Activated naive CD4-positive, alpha-beta T cell treated with anti-CD3 and anti-CD28 coated beads for 36 hours (primary cell): Measurements from ENCODE around the gene CDK6. TPM values are rescaled to one million over a fixed set of nuclear protein-coding genes. Genes with fewer than 3 reads are reported as not detected.

Experiments
- CTCF ChIA-PET: fragments of 350-600 bp; sonication (Branson Sonifier 250); formaldehyde crosslinking; loops from one replicate; lab custom pipeline; 2021; ENCODE audit warnings: antibody characterized with exemption; lab: Charles Lee
- DNase-seq: peaks from one replicate; pipeline ENCODE4 v3.0.0-alpha.2; 2020
- H3K27ac Mint-ChIP-seq: one replicate; pipeline ENCODE4 v1.8.0; 2021; ENCODE audit warnings: mild to moderate bottlenecking, mixed read lengths
- H3K27me3 Mint-ChIP-seq: one replicate; pipeline ENCODE4 v1.8.0; 2021; ENCODE audit warnings: low read depth, mixed read lengths
- H3K36me3 Mint-ChIP-seq: one replicate; pipeline ENCODE4 v1.8.0; 2021; ENCODE audit warnings: low read depth, mixed read lengths
- H3K4me1 Mint-ChIP-seq: one replicate; pipeline ENCODE4 v1.8.0; 2021; ENCODE audit warnings: low read depth, mixed read lengths
- H3K4me3 Mint-ChIP-seq: one replicate; pipeline ENCODE4 v1.8.0; 2021; ENCODE audit warnings: mild to moderate bottlenecking, moderate library complexity, mixed read lengths
- H3K9me3 Mint-ChIP-seq: one replicate; pipeline ENCODE4 v1.8.0; 2021; ENCODE audit warnings: mixed read lengths
- intact Hi-C: fragments of 100-400 bp; cut with micrococcal nuclease; formaldehyde crosslinking; loops from one replicate; pipeline ENCODE4 v1.15.1; 2023
- total RNA-seq, 2 experiments: library from RNA; stranded (reverse); gene quantifications; one replicate each; pipeline ENCODE4 v1.2.3, GENCODE V29; 2021

CDK6 gene
- total RNA-seq, 2 experiments from 2014 or later: 99.4 to 101 TPM

GRCh38 chr7:92680442-92680841 lies 155.9 kb downstream of the CDK6 start:
- H3K27me3 Mint-ChIP-seq: no peaks in the 10 kb centered on the region
- intact Hi-C loops: no loop called here
- peaks cover 31% of the 10 kb centered on the region for H3K36me3 Mint-ChIP-seq
- peaks cover 58% of the 10 kb centered on the region for H3K4me1 Mint-ChIP-seq
- no peaks in the 10 kb centered on the region for H3K9me3 Mint-ChIP-seq
- no peak overlapping the region for H3K27ac Mint-ChIP-seq
- H3K4me3 Mint-ChIP-seq: no peak overlapping the region
- CTCF ChIA-PET: interaction anchor here (1.2 kb wide), 1 partner anchor 23 kb away, joined by 3 read pairs; no protein-coding TSS in a partner anchor
- DNase-seq: peak; percentile 16

DNA sequence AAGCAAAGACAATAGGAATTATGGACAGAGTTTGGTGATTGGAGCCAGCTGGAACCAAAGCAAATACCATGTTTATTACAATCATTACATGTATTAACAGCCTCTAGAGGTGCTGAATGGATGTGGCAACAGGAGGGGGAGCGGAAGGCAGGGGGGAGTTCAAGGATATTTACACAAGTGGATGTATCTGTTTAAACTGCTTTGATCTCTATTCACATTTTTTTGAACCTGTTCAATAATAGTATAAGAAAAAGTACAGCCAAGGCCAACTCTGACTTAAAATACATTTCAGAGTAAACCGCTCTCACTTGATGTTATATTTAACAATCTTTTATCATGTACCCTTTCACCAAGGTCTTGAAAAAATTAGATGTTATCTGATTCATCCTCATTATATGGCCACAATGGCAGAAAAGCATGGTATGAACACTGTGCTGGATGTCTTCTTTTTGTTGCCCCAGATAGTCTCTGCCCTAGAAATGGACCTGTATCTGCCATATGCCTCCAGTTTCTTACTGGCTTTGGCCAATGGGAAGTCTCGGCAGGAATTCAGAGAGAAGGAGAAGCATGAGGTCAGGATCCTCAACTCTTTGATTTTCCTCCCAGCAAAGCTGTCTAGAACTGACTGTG lies 158.0 kb downstream of the CDK6 start:
- Mint-ChIP-seq H3K36me3 (peaks cover 34% of the 10 kb centered on the region), H3K27ac (peak overlapping the region; percentile 64), H3K4me1 (peaks cover 42% of the 10 kb centered on the region), H3K4me3 (no peak overlapping the region), H3K27me3 (no peaks in the 10 kb centered on the region), H3K9me3 (no peaks in the 10 kb centered on the region)
- intact Hi-C loops: no loop called here
- CTCF ChIA-PET: no interaction called here
- no peak for DNase-seq

DNA sequence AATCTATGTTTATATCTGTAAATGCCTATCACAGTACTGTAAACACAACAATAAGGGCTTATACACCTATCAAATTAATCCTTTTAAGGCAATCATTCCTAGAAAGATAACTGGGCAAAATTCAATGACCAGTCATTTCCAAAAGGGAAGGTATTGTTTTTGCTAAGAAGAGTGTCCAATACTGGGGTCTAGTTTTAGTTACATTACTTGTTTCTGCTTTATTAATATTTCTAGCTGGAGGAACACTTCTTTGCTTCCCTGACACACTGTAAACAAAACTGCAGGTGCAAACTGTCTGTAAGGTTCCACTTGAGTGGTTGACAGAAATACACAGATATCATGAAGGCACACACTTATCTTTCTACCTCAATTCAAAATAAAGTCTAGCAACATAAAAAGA lies 162.0 kb downstream of the CDK6 start:
- Mint-ChIP-seq H3K4me1 (peaks cover 48% of the 10 kb centered on the region), H3K27ac (no peak overlapping the region), H3K36me3 (peaks cover 53% of the 10 kb centered on the region), H3K9me3 (no peaks in the 10 kb centered on the region), H3K4me3 (no peak overlapping the region), H3K27me3 (no peaks in the 10 kb centered on the region)
- no peak for DNase-seq
- CTCF ChIA-PET: no interaction called here
- intact Hi-C loops: no loop called here

GRCh38 chr7:92671505-92672169 lies 164.7 kb downstream of the CDK6 start:
- CTCF ChIA-PET: no interaction called here
- no peaks in the 10 kb centered on the region for H3K9me3 Mint-ChIP-seq
- H3K36me3 Mint-ChIP-seq: peaks cover 48% of the 10 kb centered on the region
- DNase-seq: peak; percentile 39
- H3K27ac Mint-ChIP-seq: peak overlapping the region; percentile 69
- H3K4me3 Mint-ChIP-seq: no peak overlapping the region
- no peaks in the 10 kb centered on the region for H3K27me3 Mint-ChIP-seq
- intact Hi-C loops: loop anchor here (1.0 kb wide), 1 partner anchor 12 kb away; no protein-coding TSS in a partner anchor
- peaks cover 44% of the 10 kb centered on the region for H3K4me1 Mint-ChIP-seq

DNA sequence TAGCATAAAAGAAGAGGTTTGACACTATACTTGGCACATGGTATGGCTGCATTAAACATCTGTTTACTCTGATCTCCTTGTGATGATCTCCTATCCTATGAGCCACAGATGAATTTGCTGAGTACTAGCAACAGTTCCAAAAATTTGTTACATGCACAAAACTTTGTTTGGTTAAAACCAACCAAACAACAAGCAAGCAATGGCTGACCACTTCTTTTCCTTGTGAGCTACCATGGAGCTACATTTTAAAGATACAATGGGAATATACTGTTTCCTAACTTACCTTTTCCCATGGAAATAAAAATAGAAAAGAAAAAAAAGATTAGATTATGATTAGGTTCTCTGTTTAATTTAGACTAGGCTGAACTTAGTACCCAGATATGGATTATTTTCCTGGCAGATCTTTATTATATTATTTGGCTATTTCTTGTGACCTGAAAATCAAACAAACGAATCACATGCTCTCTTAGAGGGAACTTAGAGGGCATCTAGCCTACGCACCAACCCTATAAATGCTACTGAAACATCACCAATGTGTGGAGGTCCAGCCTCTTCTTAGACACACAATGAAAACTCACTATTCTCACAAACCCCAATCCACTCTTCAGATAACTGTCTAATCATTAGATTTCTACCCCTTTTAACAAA lies 166.0 kb downstream of the CDK6 start:
- Mint-ChIP-seq H3K4me1 (peaks cover 53% of the 10 kb centered on the region), H3K9me3 (no peaks in the 10 kb centered on the region), H3K27me3 (no peaks in the 10 kb centered on the region), H3K4me3 (peak overlapping the region; percentile 18), H3K36me3 (peaks cover 52% of the 10 kb centered on the region), H3K27ac (peak overlapping the region; percentile 69)
- CTCF ChIA-PET: no interaction called here
- intact Hi-C loops: no loop called here
- DNase-seq: no peak

- CTCF ChIA-PET: no interaction called here
These were observed 166.7 kb downstream of the CDK6 start for GRCh38 chr7:92669616-92670165.

GRCh38 chr7:92668564-92668963 lies 167.8 kb downstream of the CDK6 start:
- Mint-ChIP-seq H3K27ac (no peak overlapping the region), H3K36me3 (peaks cover 52% of the 10 kb centered on the region), H3K9me3 (no peaks in the 10 kb centered on the region), H3K4me3 (no peak overlapping the region), H3K27me3 (no peaks in the 10 kb centered on the region), H3K4me1 (peaks cover 62% of the 10 kb centered on the region)
- DNase-seq: no peak
- CTCF ChIA-PET: no interaction called here
- intact Hi-C loops: no loop called here

More at GRCh38 chr7:92669616-92670165, 166.7 kb downstream of the CDK6 start:
- peak; percentile 29 for DNase-seq
- Mint-ChIP-seq H3K4me3 (no peak overlapping the region), H3K9me3 (no peaks in the 10 kb centered on the region), H3K27me3 (no peaks in the 10 kb centered on the region), H3K27ac (no peak overlapping the region), H3K4me1 (peaks cover 59% of the 10 kb centered on the region), H3K36me3 (peaks cover 54% of the 10 kb centered on the region)
- intact Hi-C loops: no loop called here

- Mint-ChIP-seq H3K9me3 (no peaks in the 10 kb centered on the region), H3K27ac (no peak overlapping the region), H3K27me3 (no peaks in the 10 kb centered on the region), H3K36me3 (peaks cover 46% of the 10 kb centered on the region), H3K4me3 (no peak overlapping the region), H3K4me1 (peaks cover 57% of the 10 kb centered on the region)
- CTCF ChIA-PET: interaction anchor here (0.6 kb wide), 1 partner anchor 145 kb away, joined by 5 read pairs; no protein-coding TSS in a partner anchor
- intact Hi-C loops: no loop called here
- no peak for DNase-seq
These were observed 168.4 kb downstream of the CDK6 start for GRCh38 chr7:92667816-92668535.

DNA sequence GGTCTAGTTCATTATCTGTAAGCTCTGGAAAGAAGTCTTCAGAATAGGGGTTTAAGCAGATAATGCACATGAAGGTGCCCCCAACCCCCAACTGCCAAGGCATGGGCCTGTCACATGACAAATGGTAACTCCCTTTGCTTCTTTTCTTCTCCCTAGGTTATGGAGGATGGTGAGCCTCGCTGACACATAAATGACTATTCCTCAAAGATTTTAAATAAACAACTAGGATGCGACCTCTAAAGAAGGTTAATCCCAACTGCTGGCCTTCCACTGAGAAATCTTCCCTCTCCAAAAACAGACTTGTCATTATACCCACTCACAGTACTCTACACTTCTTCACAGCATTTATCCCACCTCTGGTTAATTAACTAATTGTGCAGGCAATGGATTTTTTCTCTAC lies 170.4 kb downstream of the CDK6 start:
- Mint-ChIP-seq H3K36me3 (peaks cover 30% of the 10 kb centered on the region), H3K27me3 (no peaks in the 10 kb centered on the region), H3K27ac (no peak overlapping the region), H3K4me1 (peaks cover 39% of the 10 kb centered on the region), H3K4me3 (no peak overlapping the region), H3K9me3 (no peaks in the 10 kb centered on the region)
- CTCF ChIA-PET: no interaction called here
- intact Hi-C loops: no loop called here
- no peak for DNase-seq

- Mint-ChIP-seq H3K4me1 (peaks cover 45% of the 10 kb centered on the region), H3K36me3 (peaks cover 25% of the 10 kb centered on the region), H3K27ac (no peak overlapping the region), H3K4me3 (no peak overlapping the region), H3K9me3 (no peaks in the 10 kb centered on the region), H3K27me3 (no peaks in the 10 kb centered on the region)
- intact Hi-C loops: no loop called here
- CTCF ChIA-PET: no interaction called here
- DNase-seq: no peak
These were observed 174.7 kb downstream of the CDK6 start for GRCh38 chr7:92661651-92662050.

GRCh38 chr7:92658671-92659070 lies 177.7 kb downstream of the CDK6 start:
- Mint-ChIP-seq H3K36me3 (peaks cover 25% of the 10 kb centered on the region), H3K4me1 (peaks cover 38% of the 10 kb centered on the region), H3K9me3 (no peaks in the 10 kb centered on the region), H3K27ac (no peak overlapping the region), H3K4me3 (no peak overlapping the region), H3K27me3 (no peaks in the 10 kb centered on the region)
- CTCF ChIA-PET: no interaction called here
- intact Hi-C loops: no loop called here
- no peak for DNase-seq

DNA sequence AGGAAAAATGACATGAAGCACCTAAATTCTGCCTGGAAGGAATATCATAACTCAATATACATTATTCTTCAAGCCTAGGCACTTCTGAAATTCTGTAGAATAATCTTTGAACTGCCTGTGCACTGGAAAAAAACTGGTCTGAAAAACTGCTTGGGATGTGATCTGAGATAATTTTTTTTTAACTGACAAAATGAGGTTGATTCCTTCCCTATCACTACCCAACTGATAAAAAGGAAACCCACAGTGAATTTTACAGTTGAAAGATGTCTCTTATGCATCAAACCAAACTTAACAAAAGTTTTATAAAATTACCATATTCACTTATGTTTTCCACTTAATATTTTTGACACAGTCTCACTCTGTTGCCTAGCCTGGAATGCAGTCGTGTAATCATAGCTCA lies 179.0 kb downstream of the CDK6 start:
- CTCF ChIA-PET: interaction anchor here (1.6 kb wide), 1 partner anchor 37 kb away, joined by 4 read pairs; no protein-coding TSS in a partner anchor
- H3K36me3 Mint-ChIP-seq: peaks cover 28% of the 10 kb centered on the region
- DNase-seq: no peak

More for the DNA sequence above, 179.0 kb downstream of the CDK6 start:
- intact Hi-C loops: no loop called here
- Mint-ChIP-seq H3K27me3 (no peaks in the 10 kb centered on the region), H3K9me3 (no peaks in the 10 kb centered on the region), H3K4me3 (no peak overlapping the region), H3K4me1 (peaks cover 48% of the 10 kb centered on the region), H3K27ac (no peak overlapping the region)
